Measurements from ENCODE around the gene PABPN1.

DNA sequence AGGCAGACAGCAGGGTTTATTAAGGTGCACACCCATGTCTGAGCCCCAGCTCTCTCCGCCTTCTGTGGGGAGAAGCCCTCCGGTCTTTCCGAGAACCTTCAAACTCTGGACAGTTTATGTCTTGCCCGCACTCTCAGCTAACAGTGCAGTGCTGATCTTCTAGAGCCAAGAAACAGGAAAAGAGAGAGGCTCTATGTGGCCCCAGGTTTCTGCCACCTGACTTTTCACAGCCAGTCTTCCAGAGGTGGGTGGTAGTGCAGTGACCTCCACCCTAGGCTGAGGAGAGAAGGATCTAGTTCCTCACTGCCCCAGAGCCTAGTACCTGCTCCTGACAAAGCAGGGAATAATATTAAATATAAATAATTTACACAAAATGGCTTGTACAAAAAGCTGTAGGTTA lies 35.4 kb downstream of the PABPN1 start:
- TF ChIP-seq YY1 (IDR thresholded peaks at IDR 0.05; ENCODE audit: insufficient read depth, insufficient read length): no peak
- no peak for TF ChIP-seq ZNF274 (IDR thresholded peaks at IDR 0.05; ENCODE audit: low read depth, low read length)
